Renal cortex interstitium (tissue), 11 donors: ENCODE measurements around the gene PNMA8B. TPM values are rescaled to one million over a fixed set of nuclear protein-coding genes. Genes with fewer than 3 reads are reported as not detected.

Experiments used
- DNase-seq, 11 donors: peaks; one replicate each; pipeline ENCODE4 v3.0.0-alpha.2; 2013; ENCODE audit warnings: low read depth in 9 of 11, low spot score in 4 of 11; ENCODE audit errors: extremely low read depth in 1 of 11
- polyA plus RNA-seq, 3 donors: library from polyadenylated mRNA; unstranded; fragments of 120-200 nt; gene quantifications; one replicate each; pipeline ENCODE4 v1.2.1, GENCODE V29; 2013; ENCODE audit not compliant: insufficient read length in 3 of 3

PNMA8B gene
- polyA plus RNA-seq, 3 donors, result 3.2 to 5.5 (median 4.9) TPM

DNA sequence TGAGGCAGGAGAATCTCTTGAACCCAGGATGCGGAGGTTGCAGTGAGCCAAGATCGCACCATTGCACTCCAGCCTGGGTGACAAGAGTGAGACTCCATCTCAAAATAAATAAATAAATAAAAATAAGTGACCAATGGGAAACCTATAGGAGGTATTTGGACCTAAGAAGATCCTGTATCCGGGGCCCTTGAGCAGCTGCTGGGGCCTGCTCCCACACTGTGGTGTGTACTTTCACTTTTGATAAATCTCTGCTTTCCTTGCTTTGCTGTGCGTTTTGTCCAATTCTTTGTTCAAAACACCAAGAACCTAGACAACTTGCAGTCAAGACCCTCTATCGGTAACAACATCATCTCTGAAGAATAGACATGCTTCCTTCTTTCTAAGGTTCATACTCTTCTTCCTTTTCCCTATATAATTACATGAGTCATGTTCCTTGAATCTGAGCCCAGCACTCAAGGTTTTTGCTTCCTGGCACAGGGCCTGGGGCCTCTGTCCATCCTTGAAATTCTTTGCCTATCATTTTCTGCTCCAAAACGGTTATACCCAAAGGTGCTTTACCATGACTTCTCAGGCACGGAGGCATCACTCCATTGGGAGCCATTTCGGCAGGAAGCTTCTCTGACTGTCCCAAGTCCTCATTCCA lies 52.7 kb downstream of the PNMA8B start:
- DNase-seq, result no peak

DNA sequence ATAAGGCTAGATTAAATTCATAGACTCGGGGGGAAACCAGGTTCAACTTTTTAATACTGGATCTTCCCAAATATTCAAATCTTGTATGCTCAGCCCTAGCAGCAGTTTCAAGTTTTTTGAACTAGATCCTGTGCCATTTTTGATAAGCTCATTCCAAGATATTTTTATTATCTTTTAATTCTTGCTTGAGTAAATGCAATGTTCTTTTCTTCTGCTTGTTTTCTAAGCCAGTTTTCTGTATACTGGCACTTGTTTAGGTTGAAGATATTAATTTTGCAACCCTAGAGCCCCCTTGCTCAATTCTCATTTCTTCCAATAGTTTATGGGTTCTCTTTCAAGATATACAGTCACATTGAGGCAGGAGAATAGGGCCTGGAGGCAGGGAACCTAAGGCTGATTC lies 53.8 kb downstream of the PNMA8B start:
- no peak for DNase-seq

Other genes starting within 250 kb of the PNMA8B start
- 10 to 100 TPM; 38.7 to 67.3 (median 39.6) TPM for gene HIF3A, start 198.8 kb downstream of the PNMA8B start, polyA plus RNA-seq
- gene PPP5C, start 148.8 kb downstream of the PNMA8B start, polyA plus RNA-seq, result 100 to 1,000 TPM; 102 to 106 (median 104) TPM
- 10 to 100 TPM; 45.3 to 71.4 (median 57.8) TPM for gene CCDC8, start 82.3 kb downstream of the PNMA8B start, polyA plus RNA-seq
- gene PNMA8C, start 66.9 kb downstream of the PNMA8B start, polyA plus RNA-seq, result under 1 TPM; 0.62 to 0.88 (median 0.83) TPM
- 10 to 100 TPM; 43.5 to 71.1 (median 52.2) TPM for gene PNMA8A, start 24.3 kb downstream of the PNMA8B start, polyA plus RNA-seq
- 100 to 1,000 TPM; 391 to 523 (median 470) TPM for gene CALM3, start 105.5 kb upstream of the PNMA8B start, polyA plus RNA-seq
- 1 to 10 TPM; 1.3 to 2.8 (median 2.6) TPM for gene PTGIR, start 129.2 kb upstream of the PNMA8B start, polyA plus RNA-seq
- gene GNG8, start 140.3 kb upstream of the PNMA8B start, polyA plus RNA-seq, result 1 to 10 TPM; 3.2 to 6.9 (median 3.4) TPM
- 10 to 100 TPM; 22.2 to 29.3 (median 23.5) TPM for gene DACT3, start 165.3 kb upstream of the PNMA8B start, polyA plus RNA-seq
- 10 to 100 TPM; 40.0 to 50.9 (median 41.6) TPM for gene PRKD2, start 221.2 kb upstream of the PNMA8B start, polyA plus RNA-seq